Renal pelvis (tissue), 3 donors: ENCODE results near the gene LUC7L2. TPM values are rescaled to one million over a fixed set of nuclear protein-coding genes. Genes with fewer than 3 reads are reported as not detected.

Experiments
- polyA plus RNA-seq, 3 donors: library from polyadenylated mRNA; unstranded; fragments of 120-200 nt; gene quantifications; one replicate each; pipeline ENCODE4 v1.2.1, GENCODE V29; 2013; ENCODE audit not compliant: insufficient read length in 3 of 3

LUC7L2 gene
- polyA plus RNA-seq, 3 donors, result 107 to 171 (median 167) TPM

Other genes with a start within 250 kb of the LUC7L2 start
- gene UBN2, start 128.7 kb upstream of the LUC7L2 start, polyA plus RNA-seq, result 10 to 100 TPM; 11.9 to 24.9 (median 24.1) TPM
- gene FMC1, start 18.6 kb upstream of the LUC7L2 start, polyA plus RNA-seq, result 10 to 100 TPM; 26.7 to 39.4 (median 30.4) TPM
- 1 to 10 TPM in 2 of 3 donors, under 1 TPM in 1; 0.97 to 1.2 (median 1.2) TPM for gene KLRG2, start 123.8 kb downstream of the LUC7L2 start, polyA plus RNA-seq
- 1 to 10 TPM in 2 of 3 donors, under 1 TPM in 1; 0.85 to 1.4 (median 1.3) TPM for gene CLEC2L, start 163.8 kb downstream of the LUC7L2 start, polyA plus RNA-seq